HEK293 (cell line): ENCODE data around the gene CAB39L.

ENCODE experiments used
- SETDB1 ChIP-seq: IDR thresholded peaks from one replicate; pipeline ENCODE4 v1.6.1; 2017; ENCODE audit warnings: mild to moderate bottlenecking, low read length, moderate library complexity, mixed read lengths; ENCODE audit not compliant: insufficient read length
- SP2 ChIP-seq: fragments of 450-650 bp; formaldehyde crosslinking; IDR thresholded peaks from 2 replicates; pipeline ENCODE4 v1.5.1; 2016; ENCODE audit warnings: missing biosample characterization, missing genetic modification characterization
- ZNF707 ChIP-seq: fragments of 450-650 bp; formaldehyde crosslinking; IDR thresholded peaks from 2 replicates; pipeline ENCODE4 v1.5.1; 2016; ENCODE audit warnings: missing biosample characterization, missing genetic modification characterization

GRCh38 chr13:49429121-49429520 lies 14.7 kb downstream of the CAB39L start:
- no peak for TF ChIP-seq SP2 (tag by site-specific recombination)
- TF ChIP-seq ZNF707, result no peak
- TF ChIP-seq SETDB1, result no peak
